Skeletal muscle satellite cell (primary cell): ENCODE measurements around the gene CLP1.
"Not testable (repeated sequence)": the region's sequence is repeated elsewhere in the genome, so short reads cannot be mapped to it uniquely, and the experiment has no call there.

Experiments used
- H3K27me3 ChIP-seq: 2 replicates; pipeline ENCODE4 v1.7.0; 2013; ENCODE audit warnings: low read length; ENCODE audit not compliant: control insufficient read depth, insufficient read depth
- H3K36me3 ChIP-seq: 2 replicates; pipeline ENCODE4 v1.7.0; 2013; ENCODE audit warnings: mild to moderate bottlenecking, control low read depth, low read length; ENCODE audit not compliant: insufficient read depth
- H3K4me1 ChIP-seq: 2 replicates; pipeline ENCODE4 v1.7.0; 2013; ENCODE audit warnings: low read length; ENCODE audit not compliant: control insufficient read depth, insufficient read depth
- H3K4me2 ChIP-seq: 2 replicates; pipeline ENCODE4 v1.7.0; 2013; ENCODE audit warnings: mild to moderate bottlenecking, low read length
- H3K4me3 ChIP-seq: 2 replicates; pipeline ENCODE4 v1.7.0; 2013; ENCODE audit warnings: low read length
- H3K9ac ChIP-seq: 2 replicates; pipeline ENCODE4 v1.7.0; 2013; ENCODE audit warnings: mild to moderate bottlenecking, low read depth, low read length, moderate library complexity
- H3K9me3 ChIP-seq: replicated peaks from 2 replicates; pipeline ENCODE4 v1.7.0; 2013; ENCODE audit warnings: mild to moderate bottlenecking, control low read depth, low read length

CLP1 gene

GRCh38 chr11:57674251-57674650 lies 16.7 kb downstream of the CLP1 start:
- Histone ChIP-seq H3K9ac (no peak overlapping the region), H3K4me3 (no peak overlapping the region), H3K9me3 (no peaks in the 10 kb centered on the region), H3K4me2 (no peak overlapping the region), H3K27me3 (no peaks in the 10 kb centered on the region), H3K36me3 (peaks cover 59% of the 10 kb centered on the region), H3K4me1 (peaks cover 7% of the 10 kb centered on the region)

GRCh38 chr11:57675176-57675941 lies 17.8 kb downstream of the CLP1 start:
- Histone ChIP-seq H3K4me2 (no peak overlapping the region), H3K4me1 (peaks cover 3% of the 10 kb centered on the region), H3K4me3 (no peak overlapping the region), H3K27me3 (no peaks in the 10 kb centered on the region), H3K9ac (no peak overlapping the region), H3K9me3 (no peaks in the 10 kb centered on the region), H3K36me3 (peaks cover 63% of the 10 kb centered on the region)

- Histone ChIP-seq H3K9ac (no peak overlapping the region), H3K9me3 (no peaks in the 10 kb centered on the region), H3K36me3 (peaks cover 55% of the 10 kb centered on the region), H3K4me1 (peaks cover 3% of the 10 kb centered on the region), H3K27me3 (no peaks in the 10 kb centered on the region), H3K4me2 (no peak overlapping the region), H3K4me3 (no peak overlapping the region)
Observed at GRCh38 chr11:57679396-57679795, 21.8 kb downstream of the CLP1 start.

- Histone ChIP-seq H3K36me3 (peaks cover 52% of the 10 kb centered on the region), H3K4me1 (peaks cover 3% of the 10 kb centered on the region), H3K9ac (no peak overlapping the region), H3K9me3 (no peaks in the 10 kb centered on the region), H3K4me3 (no peak overlapping the region), H3K4me2 (no peak overlapping the region), H3K27me3 (no peaks in the 10 kb centered on the region)
Observed at GRCh38 chr11:57680552-57680874, 23.0 kb downstream of the CLP1 start.

- Histone ChIP-seq H3K9ac (no peak overlapping the region), H3K4me1 (peaks cover 3% of the 10 kb centered on the region), H3K36me3 (peaks cover 45% of the 10 kb centered on the region), H3K27me3 (no peaks in the 10 kb centered on the region), H3K9me3 (no peaks in the 10 kb centered on the region), H3K4me2 (no peak overlapping the region), H3K4me3 (no peak overlapping the region)
Observed at GRCh38 chr11:57681168-57681567, 23.6 kb downstream of the CLP1 start.

GRCh38 chr11:57690474-57690873 lies 32.9 kb downstream of the CLP1 start:
- not testable (repeated sequence) for H3K4me1 ChIP-seq, H3K27me3 ChIP-seq, H3K4me3 ChIP-seq, H3K4me2 ChIP-seq, H3K9me3 ChIP-seq, H3K9ac ChIP-seq
- peaks cover 55% of the 10 kb centered on the region for H3K36me3 ChIP-seq

GRCh38 chr11:57698843-57699365 lies 41.3 kb downstream of the CLP1 start:
- no peak overlapping the region for H3K4me2 ChIP-seq
- no peaks in the 10 kb centered on the region for H3K9me3 ChIP-seq
- H3K4me1 ChIP-seq: no peaks in the 10 kb centered on the region
- peaks cover 71% of the 10 kb centered on the region for H3K36me3 ChIP-seq
- H3K27me3 ChIP-seq: no peaks in the 10 kb centered on the region
- H3K4me3 ChIP-seq: no peak overlapping the region
- H3K9ac ChIP-seq: no peak overlapping the region

- no peaks in the 10 kb centered on the region for H3K4me1 ChIP-seq
- H3K27me3 ChIP-seq: no peaks in the 10 kb centered on the region
- H3K9me3 ChIP-seq: no peaks in the 10 kb centered on the region
- H3K4me3 ChIP-seq: no peak overlapping the region
- H3K4me2 ChIP-seq: no peak overlapping the region
- H3K9ac ChIP-seq: no peak overlapping the region
- peaks cover 72% of the 10 kb centered on the region for H3K36me3 ChIP-seq
Observed at GRCh38 chr11:57699813-57700212, 42.3 kb downstream of the CLP1 start.

- peaks cover 73% of the 10 kb centered on the region for H3K36me3 ChIP-seq
- H3K4me3 ChIP-seq: no peak overlapping the region
- H3K4me1 ChIP-seq: no peaks in the 10 kb centered on the region
- no peaks in the 10 kb centered on the region for H3K27me3 ChIP-seq
- no peak overlapping the region for H3K4me2 ChIP-seq
- H3K9ac ChIP-seq: no peak overlapping the region
- H3K9me3 ChIP-seq: no peaks in the 10 kb centered on the region
Observed at GRCh38 chr11:57700425-57700824, 42.9 kb downstream of the CLP1 start.

GRCh38 chr11:57703341-57703740 lies 45.8 kb downstream of the CLP1 start:
- H3K4me1 ChIP-seq: no peaks in the 10 kb centered on the region
- H3K9me3 ChIP-seq: no peaks in the 10 kb centered on the region
- H3K36me3 ChIP-seq: peaks cover 56% of the 10 kb centered on the region
- H3K27me3 ChIP-seq: no peaks in the 10 kb centered on the region
- no peak overlapping the region for H3K4me3 ChIP-seq
- H3K9ac ChIP-seq: no peak overlapping the region
- H3K4me2 ChIP-seq: no peak overlapping the region

- no peaks in the 10 kb centered on the region for H3K9me3 ChIP-seq
- no peak overlapping the region for H3K9ac ChIP-seq
- H3K4me1 ChIP-seq: no peaks in the 10 kb centered on the region
- H3K36me3 ChIP-seq: peaks cover 46% of the 10 kb centered on the region
- H3K4me2 ChIP-seq: no peak overlapping the region
- no peak overlapping the region for H3K4me3 ChIP-seq
- H3K27me3 ChIP-seq: no peaks in the 10 kb centered on the region
Observed at GRCh38 chr11:57704932-57705331, 47.4 kb downstream of the CLP1 start.

GRCh38 chr11:57705432-57705831 lies 47.9 kb downstream of the CLP1 start:
- H3K9ac ChIP-seq, H3K4me1 ChIP-seq, H3K27me3 ChIP-seq, H3K4me3 ChIP-seq, H3K4me2 ChIP-seq, H3K9me3 ChIP-seq: not testable (repeated sequence)
- peaks cover 43% of the 10 kb centered on the region for H3K36me3 ChIP-seq
